Peyer's patch (tissue), 4 donors: Measurements from ENCODE around the gene PDIA5. TPM values are rescaled to one million over a fixed set of nuclear protein-coding genes. Genes with fewer than 3 reads are reported as not detected.
A peak's percentile ranks its signal among the peaks of the same experiment; 100 is the strongest.

ENCODE experiments used
- DNase-seq, 3 donors: peaks; one replicate each; pipeline ENCODE4 v3.0.0-alpha.2; 2017 to 2019
- H3K27ac ChIP-seq, 4 donors: fragments of 200-600 bp; sonication (generic); one replicate each; pipeline ENCODE4 v1.5.1; 2016 to 2019
- H3K27me3 ChIP-seq, 2 donors: fragments of 200-600 bp; sonication (generic); one replicate each; pipeline ENCODE4 v1.5.1; 2019
- H3K36me3 ChIP-seq, 3 donors: fragments of 200-600 bp; sonication (generic); one replicate each; pipeline ENCODE4 v1.5.1; 2016 to 2019
- H3K4me1 ChIP-seq, 4 donors: fragments of 200-600 bp; sonication (generic); one replicate each; pipeline ENCODE4 v1.5.1; 2016 to 2019
- H3K4me3 ChIP-seq, 4 donors: fragments of 200-600 bp; sonication (generic); 1 replicate in 3 of 4; 2 replicates in 1 of 4; pipeline ENCODE4 v1.5.1; 2016 to 2019; ENCODE audit warnings: mild to moderate bottlenecking in 1 of 4
- H3K9me3 ChIP-seq, 4 donors: fragments of 200-600 bp; sonication (generic); one replicate each; pipeline ENCODE4 v1.5.1; 2016 to 2019; ENCODE audit warnings: mild to moderate bottlenecking in 1 of 4
- POLR2A ChIP-seq, 2 donors: fragments of 450-650 bp; IDR thresholded peaks; one replicate each; pipeline ENCODE4 v1.5.1; 2017; ENCODE audit warnings: antibody characterized with exemption in 2 of 2, mild to moderate bottlenecking in 2 of 2, moderate library complexity in 2 of 2
- total RNA-seq, 4 donors: library from RNA; depleted of rRNA; stranded (reverse); fragments of >200 nt; gene quantifications; one replicate each; pipeline ENCODE4 v1.1.0, GENCODE V29; 2016
- TF ChIP-seq, protein P1 (sequence below), 6 experiments: fragments of 450-650 bp in 4 of 6; fragments of 200-600 bp in 2 of 6; sonication (generic) in 1 of 6; IDR thresholded peaks; one replicate each; pipeline ENCODE4 v1.5.1; 2017 to 2019; ENCODE audit warnings: antibody characterized with exemption in 6 of 6, mild to moderate bottlenecking in 3 of 6, moderate library complexity in 1 of 6

PDIA5 gene
- total RNA-seq, 4 donors from 2014 or later, result 13.7 to 63.5 (median 19.4) TPM

DNA sequence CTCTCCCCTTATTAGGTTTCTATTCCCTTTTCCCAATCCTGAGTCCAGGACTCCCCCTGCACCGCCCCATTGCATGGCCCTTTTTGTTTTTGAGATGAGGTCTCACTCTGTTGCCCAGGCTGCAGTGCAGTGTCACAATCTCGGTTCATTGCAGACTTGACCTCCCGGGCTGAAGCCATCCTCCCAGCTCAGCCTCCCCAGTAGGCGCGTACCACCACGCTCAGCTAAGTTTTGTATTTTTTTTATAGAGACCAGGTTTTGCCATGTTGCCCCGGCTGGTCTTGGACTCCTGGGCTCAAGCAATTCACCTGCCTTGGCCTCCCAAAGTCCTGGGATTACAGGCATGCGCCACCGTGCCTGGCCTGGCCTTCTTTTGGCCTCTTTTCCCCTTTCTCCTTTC is 29.3 kb downstream of the PDIA5 start:
- DNase-seq, result peak in 1 of 3 donors; percentile 30
- Histone ChIP-seq H3K36me3 (peaks cover 0 to 14% (median 0%) of the 10 kb centered on the region in 3 donors), H3K4me1 (peaks cover 0 to 8% (median 0%) of the 10 kb centered on the region in 4 donors), H3K27me3 (no peaks in the 10 kb centered on the region), H3K27ac (peak overlapping the region in 1 of 4 donors; percentile 43), H3K9me3 (no peaks in the 10 kb centered on the region), H3K4me3 (no peak overlapping the region)
- no peak for TF ChIP-seq POLR2A (IDR thresholded peaks at IDR 0.05)
- TF ChIP-seq, protein P1, sequence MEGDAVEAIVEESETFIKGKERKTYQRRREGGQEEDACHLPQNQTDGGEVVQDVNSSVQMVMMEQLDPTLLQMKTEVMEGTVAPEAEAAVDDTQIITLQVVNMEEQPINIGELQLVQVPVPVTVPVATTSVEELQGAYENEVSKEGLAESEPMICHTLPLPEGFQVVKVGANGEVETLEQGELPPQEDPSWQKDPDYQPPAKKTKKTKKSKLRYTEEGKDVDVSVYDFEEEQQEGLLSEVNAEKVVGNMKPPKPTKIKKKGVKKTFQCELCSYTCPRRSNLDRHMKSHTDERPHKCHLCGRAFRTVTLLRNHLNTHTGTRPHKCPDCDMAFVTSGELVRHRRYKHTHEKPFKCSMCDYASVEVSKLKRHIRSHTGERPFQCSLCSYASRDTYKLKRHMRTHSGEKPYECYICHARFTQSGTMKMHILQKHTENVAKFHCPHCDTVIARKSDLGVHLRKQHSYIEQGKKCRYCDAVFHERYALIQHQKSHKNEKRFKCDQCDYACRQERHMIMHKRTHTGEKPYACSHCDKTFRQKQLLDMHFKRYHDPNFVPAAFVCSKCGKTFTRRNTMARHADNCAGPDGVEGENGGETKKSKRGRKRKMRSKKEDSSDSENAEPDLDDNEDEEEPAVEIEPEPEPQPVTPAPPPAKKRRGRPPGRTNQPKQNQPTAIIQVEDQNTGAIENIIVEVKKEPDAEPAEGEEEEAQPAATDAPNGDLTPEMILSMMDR (IDR thresholded peaks at IDR 0.05), result no peak

DNA sequence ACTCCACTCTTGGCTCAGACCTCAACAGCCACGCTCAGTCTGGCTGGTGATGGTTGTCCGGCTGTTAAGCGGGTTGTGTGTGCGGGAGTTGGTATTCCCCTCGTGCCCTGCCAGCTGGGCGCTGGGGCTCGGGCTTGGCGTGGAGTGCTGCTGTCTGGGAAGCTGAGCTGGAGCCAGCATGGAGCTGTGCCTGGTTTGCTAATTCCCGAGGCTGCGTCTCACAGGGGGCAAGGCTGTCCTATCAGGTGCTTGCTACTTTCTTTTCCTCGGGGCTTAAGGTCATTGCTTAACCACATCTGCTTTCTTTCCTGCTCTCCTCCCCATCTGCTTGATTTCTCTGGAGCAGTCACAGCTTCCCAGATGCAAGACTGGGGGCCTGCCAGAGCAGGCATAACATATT is 29.9 kb downstream of the PDIA5 start:
- Histone ChIP-seq H3K4me1 (peaks cover 0 to 8% (median 0%) of the 10 kb centered on the region in 4 donors), H3K4me3 (no peak overlapping the region), H3K27me3 (no peaks in the 10 kb centered on the region), H3K27ac (peak overlapping the region in 1 of 4 donors; percentile 43), H3K9me3 (no peaks in the 10 kb centered on the region), H3K36me3 (peaks cover 0 to 14% (median 0%) of the 10 kb centered on the region in 3 donors)
- TF ChIP-seq, protein P1 (IDR thresholded peaks at IDR 0.05), result no peak
- no peak for TF ChIP-seq POLR2A (IDR thresholded peaks at IDR 0.05)
- DNase-seq, result peak in 1 of 3 donors; percentile 43

DNA sequence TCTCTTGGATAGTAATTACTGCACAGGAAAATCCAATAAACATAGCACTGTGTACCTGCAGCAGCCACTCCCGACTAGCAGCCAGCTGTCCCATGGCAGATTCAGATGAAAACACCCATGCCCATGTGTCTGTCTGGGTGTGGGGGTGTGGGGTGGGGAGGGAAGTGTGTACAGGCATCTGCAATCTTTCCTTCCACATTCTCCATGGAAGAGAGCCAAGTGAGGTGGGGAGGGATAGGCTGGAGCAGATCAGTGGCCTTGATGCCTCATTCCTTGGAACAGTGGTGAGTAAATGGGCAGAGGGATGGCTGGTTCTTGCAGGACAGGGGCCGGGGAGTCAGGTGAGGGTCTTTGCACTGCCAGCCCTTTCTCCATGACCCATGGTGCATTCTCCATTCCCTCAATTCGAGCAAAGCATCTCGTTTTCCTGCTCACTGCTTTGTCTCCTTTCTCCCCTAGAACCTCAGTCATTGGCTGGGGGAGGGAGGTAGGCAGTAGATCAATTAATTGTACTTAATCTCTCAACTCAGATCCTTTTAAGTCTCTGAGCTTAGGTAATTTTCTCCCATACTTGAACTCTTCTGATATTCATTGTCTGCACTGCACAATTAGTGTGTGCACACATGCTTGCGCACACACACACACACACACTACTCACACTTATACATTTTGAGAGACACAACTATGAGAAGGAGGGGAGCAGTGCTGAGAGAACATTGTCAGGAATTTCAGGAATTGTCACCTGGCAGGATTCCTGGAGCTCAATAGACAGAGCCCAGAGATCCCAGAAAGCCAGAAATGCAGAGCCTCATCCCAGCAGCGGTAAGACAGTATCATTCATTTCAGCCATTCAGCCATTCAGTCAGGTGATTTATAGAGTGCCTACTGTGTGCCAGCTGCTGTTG is 31.9 kb downstream of the PDIA5 start:
- TF ChIP-seq, protein P1 (IDR thresholded peaks at IDR 0.05), result no peak
- no peak for TF ChIP-seq POLR2A (IDR thresholded peaks at IDR 0.05)
- peak in 1 of 3 donors; percentile 55 for DNase-seq
- no peak overlapping the region for H3K4me3 ChIP-seq
- no peaks in the 10 kb centered on the region for H3K27me3 ChIP-seq
- H3K4me1 ChIP-seq, result peaks cover 0 to 8% (median 0%) of the 10 kb centered on the region in 4 donors
- H3K27ac ChIP-seq, result no peak overlapping the region
- H3K36me3 ChIP-seq, result peaks cover 0 to 12% (median 0%) of the 10 kb centered on the region in 3 donors
- H3K9me3 ChIP-seq, result no peaks in the 10 kb centered on the region

DNA sequence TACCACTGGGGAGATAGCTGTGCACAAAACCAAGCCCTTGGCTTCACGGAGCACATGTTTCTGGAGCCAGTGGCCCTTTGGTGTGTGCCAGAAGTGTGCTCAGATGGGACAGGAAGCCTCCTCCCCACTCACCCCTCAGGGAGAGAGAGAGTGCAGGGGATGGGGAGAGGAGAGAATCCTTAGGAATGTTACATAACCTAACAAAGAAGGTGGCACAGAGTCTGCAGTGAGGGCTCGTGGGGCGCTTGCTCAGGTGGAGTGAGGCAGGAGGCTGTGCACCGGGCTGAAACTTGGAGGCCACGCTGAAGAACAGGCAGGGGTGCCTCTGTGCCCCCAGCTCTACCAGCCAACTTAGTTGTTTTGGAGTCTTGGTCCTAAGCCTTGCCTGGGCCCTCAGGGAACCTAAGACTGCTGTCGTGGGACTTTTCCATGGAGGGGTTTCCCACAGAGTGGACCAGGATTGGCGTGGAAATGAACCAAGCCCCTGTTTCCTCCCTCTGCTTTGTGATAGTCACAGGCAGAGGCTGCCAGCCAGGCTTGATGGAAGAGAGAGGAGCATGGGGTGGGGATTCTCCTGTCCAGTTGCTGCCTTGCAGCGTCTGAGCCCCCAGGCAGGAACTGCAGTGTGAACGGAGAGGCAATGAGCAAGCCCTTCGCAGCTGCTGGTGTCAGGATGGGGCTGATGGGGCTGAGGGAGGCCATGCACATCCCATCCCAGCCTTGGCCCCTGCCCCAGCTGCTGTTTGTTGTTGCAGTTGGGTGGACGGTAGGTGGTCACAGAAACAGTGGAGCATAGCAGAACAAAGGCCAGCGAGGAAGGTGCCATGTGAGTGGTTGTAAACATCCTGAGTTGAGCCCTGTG is 32.7 kb downstream of the PDIA5 start:
- Histone ChIP-seq H3K27ac (no peak overlapping the region), H3K27me3 (no peaks in the 10 kb centered on the region), H3K9me3 (no peaks in the 10 kb centered on the region), H3K4me1 (peaks cover 0 to 8% (median 0%) of the 10 kb centered on the region in 4 donors), H3K4me3 (no peak overlapping the region), H3K36me3 (peaks cover 0 to 21% (median 0%) of the 10 kb centered on the region in 3 donors)
- TF ChIP-seq, protein P1 (IDR thresholded peaks at IDR 0.05), result no peak
- TF ChIP-seq POLR2A (IDR thresholded peaks at IDR 0.05), result no peak
- DNase-seq, result peak in 1 of 3 donors; percentile 28

DNA sequence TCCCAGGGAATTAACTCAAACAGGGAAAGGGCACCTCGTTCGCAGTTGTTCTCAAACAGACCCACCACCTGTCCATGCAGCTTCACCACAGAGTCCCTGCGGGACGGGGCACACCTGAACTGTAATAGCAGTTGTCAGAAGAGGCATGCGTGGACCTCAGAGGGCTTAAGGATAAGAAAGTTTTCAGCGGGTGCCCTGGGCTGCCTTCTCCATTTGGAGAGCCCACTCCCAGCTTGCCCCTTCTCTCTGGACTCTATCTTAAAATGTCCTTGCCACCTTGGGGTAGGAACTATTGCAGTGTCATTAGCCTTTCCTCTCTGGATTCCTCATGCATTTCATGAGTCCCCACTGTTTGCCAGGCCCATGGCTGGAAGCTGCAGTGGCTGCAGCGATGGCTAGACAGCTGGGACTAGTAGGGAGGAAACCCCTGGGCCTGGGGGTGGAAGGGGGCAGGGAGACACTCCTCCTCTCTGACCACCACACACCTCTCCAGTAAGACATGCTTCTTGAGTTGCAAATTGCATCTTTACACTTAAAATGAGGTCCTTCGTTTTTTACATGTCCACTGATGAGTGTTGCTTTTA is 33.5 kb downstream of the PDIA5 start:
- Histone ChIP-seq H3K4me3 (no peak overlapping the region), H3K27me3 (no peaks in the 10 kb centered on the region), H3K27ac (no peak overlapping the region), H3K36me3 (peaks cover 0 to 26% (median 0%) of the 10 kb centered on the region in 3 donors), H3K4me1 (peaks cover 0 to 8% (median 0%) of the 10 kb centered on the region in 4 donors), H3K9me3 (no peaks in the 10 kb centered on the region)
- DNase-seq, result peak in 1 of 3 donors; percentile 7
- no peak for TF ChIP-seq POLR2A (IDR thresholded peaks at IDR 0.05)
- TF ChIP-seq, protein P1 (IDR thresholded peaks at IDR 0.05), result no peak
